HFF-Myc (cell line): ENCODE measurements around the gene PHOX2B.

ENCODE experiments used
- DNase-seq: peaks from one replicate; pipeline ENCODE4 v3.0.0-alpha.2; 2011; ENCODE audit warnings: low read depth; ENCODE audit errors: extremely low read depth
- H3K4me3 ChIP-seq: replicated peaks from 2 replicates; pipeline ENCODE4 v1.5.1; 2011; ENCODE audit warnings: low read depth, mild to moderate bottlenecking, control low read depth, low read length
- CTCF ChIP-seq: IDR thresholded peaks from 2 replicates; pipeline ENCODE4 v1.5.1; 2012; ENCODE audit warnings: mild to moderate bottlenecking, low read depth, low read length, control low read depth; ENCODE audit errors: missing control alignments

The PHOX2B gene

GRCh38 chr4:41757521-41758156, 9.1 kb upstream of the PHOX2B start:
- H3K4me3 ChIP-seq: no peak overlapping the region
- no peak for TF ChIP-seq CTCF
- no peak for DNase-seq

GRCh38 chr4:41753942-41754341, 5.4 kb upstream of the PHOX2B start:
- H3K4me3 ChIP-seq: no peak overlapping the region
- no peak for TF ChIP-seq CTCF
- no peak for DNase-seq

- H3K4me3 ChIP-seq: no peak overlapping the region
- DNase-seq: no peak
- TF ChIP-seq CTCF: no peak
Measured at GRCh38 chr4:41752081-41752836, 3.7 kb upstream of the PHOX2B start.

GRCh38 chr4:41751449-41752061, 3.0 kb upstream of the PHOX2B start:
- no peak for DNase-seq
- TF ChIP-seq CTCF: peak; percentile 66
- H3K4me3 ChIP-seq: no peak overlapping the region

- DNase-seq: no peak
Measured at GRCh38 chr4:41750626-41751448, 2.3 kb upstream of the PHOX2B start.

More at GRCh38 chr4:41750626-41751448, 2.3 kb upstream of the PHOX2B start:
- H3K4me3 ChIP-seq: no peak overlapping the region
- no peak for TF ChIP-seq CTCF
